ENCODE measurements around the gene TGFBR2. TPM values are rescaled to one million over a fixed set of nuclear protein-coding genes. Genes with fewer than 3 reads are reported as not detected.

TGFBR2 gene
- polyA plus RNA-seq, 1 of the 3 experiments (the other 2 are of a cell fraction): 48.3 TPM

- no peak for TF ChIP-seq ELF1 (IDR thresholded peaks at IDR 0.05)
- no peak for TF ChIP-seq GABPA (IDR thresholded peaks at IDR 0.05; ENCODE audit: low read depth)
These were observed 88.3 kb downstream of the TGFBR2 start (continued) for GRCh38 chr3:30694668-30695067.

GRCh38 chr3:30695302-30696061 lies 89.1 kb downstream of the TGFBR2 start:
- Histone ChIP-seq H3F3A (replicated peaks; ENCODE audit: insufficient read depth) (no peaks in the 10 kb centered on the region), H3K27ac (ENCODE audit: low read depth in 2 of 2, low read length in 1 of 2) (no peak overlapping the region), H2AFZ (ENCODE audit: low read depth) (no peak overlapping the region), H3K9me3 (no peaks in the 10 kb centered on the region), H3K4me3 (ENCODE audit: low read depth in 2 of 2, low read length in 1 of 2) (no peak overlapping the region), H3K9ac (no peak overlapping the region), H4K20me1 (ENCODE audit: insufficient read depth) (no peaks in the 10 kb centered on the region), H3K79me2 (ENCODE audit: insufficient read depth) (peaks cover 3% of the 10 kb centered on the region), H3K4me1 (ENCODE audit: control insufficient read depth in 1 of 2, insufficient read depth in 2 of 2, low read depth in 1 of 2, low read length in 1 of 2) (peaks cover 10 to 13% of the 10 kb centered on the region in 2 experiments; a peak in 3 of 4 replicates), H3K27me3 (ENCODE audit: insufficient read depth) (no peaks in the 10 kb centered on the region), H3K9me2 (no peaks in the 10 kb centered on the region), H3K4me2 (no peak overlapping the region), H3K36me3 (replicated peaks in 1 of 2; ENCODE audit: control insufficient read depth in 1 of 2, insufficient read depth in 2 of 2, low read length in 1 of 2) (peaks cover 32 to 82% of the 10 kb centered on the region in 2 experiments)
- CTCF ChIA-PET: interaction anchor here (1.1 to 9.4 kb wide), 5 partner anchors 497 to 683 kb away, joined by 3 to 117 read pairs (median 20); no protein-coding TSS in a partner anchor
- TF ChIP-seq RFX5 (IDR thresholded peaks at IDR 0.05; ENCODE audit: low read length): no peak
- TF ChIP-seq FOXJ3 (CRISPR knock-in tag; IDR thresholded peaks at IDR 0.05): no peak
- no peak for TF ChIP-seq GATA2 (CRISPR knock-in tag; IDR thresholded peaks at IDR 0.05)
- TF ChIP-seq CHD2 (IDR thresholded peaks at IDR 0.05; ENCODE audit: low read length, partially characterized antibody): no peak
- TF ChIP-seq NFIC (IDR thresholded peaks at IDR 0.05; ENCODE audit: borderline replicate concordance): no peak
- no peak for TF ChIP-seq MXI1 (IDR thresholded peaks at IDR 0.05; ENCODE audit: low read depth, low read length)
- no peak for TF ChIP-seq RXRA (IDR thresholded peaks at IDR 0.05; ENCODE audit: borderline replicate concordance, low read depth)
- no peak for TF ChIP-seq FOXM1 (IDR thresholded peaks at IDR 0.05; ENCODE audit: low read depth)
- no peak for TF ChIP-seq NRF1 (IDR thresholded peaks at IDR 0.05; ENCODE audit: low read depth, low read length)
- TF ChIP-seq EP300 (IDR thresholded peaks at IDR 0.05; ENCODE audit: borderline replicate concordance in 1 of 2, low read depth in 1 of 2, low read length in 1 of 2): no peak
- TF ChIP-seq SMC3 (IDR thresholded peaks at IDR 0.05; ENCODE audit: low read depth, low read length): no peak
- TF ChIP-seq RAD21 (IDR thresholded peaks at IDR 0.05; ENCODE audit: low read length): no peak
- TF ChIP-seq USF1 (IDR thresholded peaks at IDR 0.05; ENCODE audit: borderline replicate concordance, low read depth): no peak
- TF ChIP-seq FOSL2 (IDR thresholded peaks at IDR 0.05; ENCODE audit: borderline replicate concordance, low read depth): no peak
- no peak for DNase-seq
- POLR2A ChIA-PET: no interaction called here
- WGBS (ENCODE audit: low lambda C conversion rate): 100% methylated on average over 6 of the region's 6 CpGs

- peaks cover 3% of the 10 kb centered on the region for H3K79me2 ChIP-seq (ENCODE audit: insufficient read depth)
- H2AFZ ChIP-seq (ENCODE audit: low read depth): no peak overlapping the region
- peaks cover 28 to 90% of the 10 kb centered on the region in 2 experiments for H3K36me3 ChIP-seq (replicated peaks in 1 of 2; ENCODE audit: control insufficient read depth in 1 of 2, insufficient read depth in 2 of 2, low read length in 1 of 2)
- ChIA-PET POLR2A (interaction anchor here (0.7 kb wide), 1 partner anchor 57 kb away, joined by 3 read pairs; no protein-coding TSS in a partner anchor), CTCF (interaction anchor here (0.8 to 9.4 kb wide), 4 partner anchors 497 to 684 kb away, joined by 3 to 117 read pairs (median 12); no protein-coding TSS in a partner anchor)
- no peaks in the 10 kb centered on the region for H3K27me3 ChIP-seq (ENCODE audit: insufficient read depth)
- H3K9ac ChIP-seq: no peak overlapping the region
- peaks cover 4 to 12% of the 10 kb centered on the region in 2 experiments; a peak in 3 of 4 replicates for H3K4me1 ChIP-seq (ENCODE audit: control insufficient read depth in 1 of 2, insufficient read depth in 2 of 2, low read depth in 1 of 2, low read length in 1 of 2)
- H3K9me3 ChIP-seq: no peaks in the 10 kb centered on the region
- H3F3A ChIP-seq (replicated peaks; ENCODE audit: insufficient read depth): no peaks in the 10 kb centered on the region
- 97% methylated on average over 3 of the region's 3 CpGs for WGBS (ENCODE audit: low lambda C conversion rate)
- H3K27ac ChIP-seq (ENCODE audit: low read depth in 2 of 2, low read length in 1 of 2): no peak overlapping the region
- H3K4me3 ChIP-seq (ENCODE audit: low read depth in 2 of 2, low read length in 1 of 2): no peak overlapping the region
- H4K20me1 ChIP-seq (ENCODE audit: insufficient read depth): no peaks in the 10 kb centered on the region
- H3K9me2 ChIP-seq: no peaks in the 10 kb centered on the region
- no peak for DNase-seq
- TF ChIP-seq MEF2A (IDR thresholded peaks at IDR 0.05; ENCODE audit: borderline replicate concordance, low read depth) (no peak), POLR2AphosphoS5 (IDR thresholded peaks at IDR 0.05; ENCODE audit: low read depth, low read length) (no peak), EP300 (IDR thresholded peaks at IDR 0.05; ENCODE audit: borderline replicate concordance in 1 of 2, low read depth in 1 of 2, low read length in 1 of 2) (no peak), RAD21 (IDR thresholded peaks at IDR 0.05; ENCODE audit: low read length) (no peak), SIN3A (IDR thresholded peaks at IDR 0.05; ENCODE audit: borderline replicate concordance, low read depth, low read length) (no peak), IRF3 (IDR thresholded peaks at IDR 0.05; ENCODE audit: low read depth, low read length) (no peak), NFIC (IDR thresholded peaks at IDR 0.05; ENCODE audit: borderline replicate concordance) (no peak), TEAD4 (IDR thresholded peaks at IDR 0.05; ENCODE audit: borderline replicate concordance, insufficient read depth) (no peak), SMC3 (IDR thresholded peaks at IDR 0.05; ENCODE audit: low read depth, low read length) (no peak), RFX5 (IDR thresholded peaks at IDR 0.05; ENCODE audit: low read length) (no peak)
- H3K4me2 ChIP-seq: no peak overlapping the region
These were observed 90.0 kb downstream of the TGFBR2 start for GRCh38 chr3:30696403-30696819.
